ENCODE measurements around the gene STOML2.
"Not testable (repeated sequence)": the region's sequence is repeated elsewhere in the genome, so short reads cannot be mapped to it uniquely, and the experiment has no call there.

Gene STOML2, protein sequence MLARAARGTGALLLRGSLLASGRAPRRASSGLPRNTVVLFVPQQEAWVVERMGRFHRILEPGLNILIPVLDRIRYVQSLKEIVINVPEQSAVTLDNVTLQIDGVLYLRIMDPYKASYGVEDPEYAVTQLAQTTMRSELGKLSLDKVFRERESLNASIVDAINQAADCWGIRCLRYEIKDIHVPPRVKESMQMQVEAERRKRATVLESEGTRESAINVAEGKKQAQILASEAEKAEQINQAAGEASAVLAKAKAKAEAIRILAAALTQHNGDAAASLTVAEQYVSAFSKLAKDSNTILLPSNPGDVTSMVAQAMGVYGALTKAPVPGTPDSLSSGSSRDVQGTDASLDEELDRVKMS

DNA sequence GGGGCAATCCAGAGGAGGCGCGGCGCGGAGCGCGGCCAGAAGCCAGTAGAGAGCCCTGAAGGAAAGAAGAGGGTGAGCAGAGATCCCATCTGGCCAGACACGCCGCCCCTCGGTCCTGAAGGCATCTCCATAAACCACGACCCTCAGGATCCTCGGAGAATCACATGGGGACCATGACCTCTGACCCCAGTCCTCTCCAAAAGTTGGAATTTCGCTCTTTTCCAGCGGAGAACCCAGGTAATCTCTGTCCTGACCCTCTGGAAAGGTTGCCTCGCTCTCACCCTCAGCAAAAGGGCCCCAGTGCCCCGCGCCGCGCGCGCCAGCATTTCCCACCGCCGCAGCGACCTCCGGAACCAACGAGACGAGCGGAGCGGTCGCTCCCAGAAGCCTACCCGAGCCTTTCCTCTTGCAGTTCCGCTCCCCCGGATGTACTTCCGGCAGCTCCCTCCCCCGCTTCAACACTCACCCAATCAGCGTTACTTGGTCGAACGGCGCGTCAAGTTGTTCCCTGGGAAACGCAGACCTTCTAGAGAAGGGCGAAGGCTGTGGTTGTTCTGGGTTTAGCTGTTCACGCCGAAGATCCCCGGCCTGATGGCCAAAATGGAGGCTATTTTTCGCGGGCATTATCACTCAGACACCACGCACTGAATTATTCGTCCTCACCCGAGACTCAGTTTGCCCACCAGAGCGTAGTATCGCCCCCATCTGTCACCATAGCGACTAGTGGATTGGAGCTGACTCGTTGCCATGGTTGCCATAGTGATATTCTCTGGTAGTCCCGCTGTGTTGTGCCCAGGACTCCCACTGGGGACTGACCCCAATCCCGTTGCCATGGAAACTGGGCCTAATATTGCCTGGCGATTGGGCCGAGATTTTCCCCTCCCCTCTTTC, at the start of gene STOML2:
TSS of gene STOML2 (minus strand) at position 363 of the 891 bp plus-strand sequence. CDS start at position 326, 37 bp downstream.
- Histone ChIP-seq H3K36me3 (ENCODE audit: insufficient read depth, low read length) (peaks cover 26% of the 10 kb centered on the region), H3K27me3 (ENCODE audit: insufficient read depth, low read length) (no peaks in the 10 kb centered on the region), H2AFZ (ENCODE audit: low read length) (no peak within 1 kb of the TSS), H3K9ac (ENCODE audit: low read length) (peak within 1 kb of the TSS; percentile 99), H3K4me1 (ENCODE audit: insufficient read depth, low read length, severe bottlenecking) (peaks cover 19% of the 10 kb centered on the region), H3K27ac (ENCODE audit: low read depth, low read length, poor library complexity, severe bottlenecking) (peak within 1 kb of the TSS; percentile 60), H3K9me2 (ENCODE audit: low read depth, low read length) (no peaks in the 10 kb centered on the region), H3F3A (ENCODE audit: insufficient read depth, low read length) (no peaks in the 10 kb centered on the region), H3K9me3 (ENCODE audit: low read length) (no peaks in the 10 kb centered on the region), H3K4me2 (ENCODE audit: low read length) (peak within 1 kb of the TSS; percentile 98), H4K20me1 (ENCODE audit: insufficient read depth, low read length) (no peaks in the 10 kb centered on the region), H3K4me3 (ENCODE audit: low read depth, low read length, poor library complexity, severe bottlenecking) (peak within 1 kb of the TSS; percentile 98), H3K79me2 (ENCODE audit: insufficient read depth, low read length) (peaks cover 8% of the 10 kb centered on the region)
- TF ChIP-seq, protein P1, sequence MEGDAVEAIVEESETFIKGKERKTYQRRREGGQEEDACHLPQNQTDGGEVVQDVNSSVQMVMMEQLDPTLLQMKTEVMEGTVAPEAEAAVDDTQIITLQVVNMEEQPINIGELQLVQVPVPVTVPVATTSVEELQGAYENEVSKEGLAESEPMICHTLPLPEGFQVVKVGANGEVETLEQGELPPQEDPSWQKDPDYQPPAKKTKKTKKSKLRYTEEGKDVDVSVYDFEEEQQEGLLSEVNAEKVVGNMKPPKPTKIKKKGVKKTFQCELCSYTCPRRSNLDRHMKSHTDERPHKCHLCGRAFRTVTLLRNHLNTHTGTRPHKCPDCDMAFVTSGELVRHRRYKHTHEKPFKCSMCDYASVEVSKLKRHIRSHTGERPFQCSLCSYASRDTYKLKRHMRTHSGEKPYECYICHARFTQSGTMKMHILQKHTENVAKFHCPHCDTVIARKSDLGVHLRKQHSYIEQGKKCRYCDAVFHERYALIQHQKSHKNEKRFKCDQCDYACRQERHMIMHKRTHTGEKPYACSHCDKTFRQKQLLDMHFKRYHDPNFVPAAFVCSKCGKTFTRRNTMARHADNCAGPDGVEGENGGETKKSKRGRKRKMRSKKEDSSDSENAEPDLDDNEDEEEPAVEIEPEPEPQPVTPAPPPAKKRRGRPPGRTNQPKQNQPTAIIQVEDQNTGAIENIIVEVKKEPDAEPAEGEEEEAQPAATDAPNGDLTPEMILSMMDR (IDR thresholded peaks at IDR 0.05; ENCODE audit: low read length), result no peak
- TF ChIP-seq EZH2 (IDR thresholded peaks at IDR 0.05; ENCODE audit: borderline replicate concordance, low read length), result no peak

DNA sequence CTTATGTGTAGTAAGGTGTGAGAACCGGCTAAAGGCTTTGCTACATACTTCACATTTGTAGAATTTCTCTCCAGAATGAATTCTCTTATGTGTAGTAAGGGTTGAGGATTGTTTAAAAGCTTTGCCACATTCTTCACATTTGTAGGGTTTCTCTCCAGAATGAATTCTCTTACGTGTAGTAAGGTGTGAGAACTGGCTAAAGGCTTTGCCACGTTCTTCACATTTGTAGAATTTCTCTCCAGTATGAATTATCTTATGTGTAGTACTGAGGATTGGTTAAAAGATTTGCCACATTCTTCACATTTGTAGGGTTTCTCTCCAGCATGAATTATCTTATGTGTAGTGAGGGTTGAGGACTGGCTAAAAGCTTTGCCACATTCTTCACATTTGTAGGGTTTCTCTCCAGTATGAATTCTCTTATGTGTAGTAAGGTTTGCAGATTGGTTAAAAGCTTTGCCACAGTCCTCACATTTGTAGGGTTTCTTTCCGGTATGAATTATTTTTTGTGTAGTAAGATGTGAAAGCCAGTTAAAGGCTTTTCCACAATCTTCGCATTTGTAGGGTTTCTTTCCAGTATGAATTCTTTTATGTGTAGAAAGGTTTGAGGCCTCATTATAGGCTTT, 45.1 kb upstream of the STOML2 start:
- not testable (repeated sequence) for H3K4me3 ChIP-seq (ENCODE audit: low read depth, low read length, poor library complexity, severe bottlenecking); H3K27ac ChIP-seq (ENCODE audit: low read depth, low read length, poor library complexity, severe bottlenecking); H3K27me3 ChIP-seq (ENCODE audit: insufficient read depth, low read length)

DNA sequence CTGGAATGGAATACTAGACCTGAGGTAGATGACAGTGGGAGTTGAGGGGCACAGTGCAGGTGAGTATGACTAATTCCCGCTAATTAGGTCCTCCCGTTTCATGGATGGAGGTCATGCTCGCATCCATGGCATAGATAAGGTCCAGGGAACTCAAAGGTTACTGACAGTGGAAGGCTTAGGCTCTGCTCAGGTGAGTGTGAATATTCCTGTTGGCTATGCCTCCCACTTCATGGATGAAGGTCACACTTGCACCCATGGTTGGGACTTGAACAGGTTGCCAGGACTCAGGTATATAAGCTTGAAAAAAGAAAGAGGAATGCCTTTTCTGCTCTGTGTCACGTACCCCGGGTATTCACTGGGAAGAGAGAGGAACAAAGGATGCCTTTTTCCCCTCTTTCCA, 39.1 kb upstream of the STOML2 start:
- H3K79me2 ChIP-seq (ENCODE audit: insufficient read depth, low read length), result no peaks in the 10 kb centered on the region
- H3K9ac ChIP-seq (ENCODE audit: low read length), result no peak overlapping the region
- H3F3A ChIP-seq (ENCODE audit: insufficient read depth, low read length), result no peaks in the 10 kb centered on the region
- H3K27me3 ChIP-seq (ENCODE audit: insufficient read depth, low read length), result no peaks in the 10 kb centered on the region; the same call in 1 of the 2 replicates
- no peaks in the 10 kb centered on the region for H3K9me2 ChIP-seq (ENCODE audit: low read depth, low read length)
- no peaks in the 10 kb centered on the region for H3K4me1 ChIP-seq (ENCODE audit: insufficient read depth, low read length, severe bottlenecking)
- H3K36me3 ChIP-seq (ENCODE audit: insufficient read depth, low read length), result no peaks in the 10 kb centered on the region
- 0 out of 2 replicates have a peak, but pooled peaks cover 5% of the 10 kb centered on the region for H3K9me3 ChIP-seq (ENCODE audit: low read length)
- no peaks in the 10 kb centered on the region for H4K20me1 ChIP-seq (ENCODE audit: insufficient read depth, low read length)
- H3K4me2 ChIP-seq (ENCODE audit: low read length), result no peak overlapping the region
- TF ChIP-seq, protein P1 (IDR thresholded peaks at IDR 0.05; ENCODE audit: low read length), result no peak
- TF ChIP-seq EZH2 (IDR thresholded peaks at IDR 0.05; ENCODE audit: borderline replicate concordance, low read length), result no peak
- no peak overlapping the region for H2AFZ ChIP-seq (ENCODE audit: low read length)
- H3K4me3 ChIP-seq (ENCODE audit: low read depth, low read length, poor library complexity, severe bottlenecking), result no peak overlapping the region
- no peak overlapping the region for H3K27ac ChIP-seq (ENCODE audit: low read depth, low read length, poor library complexity, severe bottlenecking)

More for the DNA sequence above, 45.1 kb upstream of the STOML2 start:
- H3K9me2 ChIP-seq (ENCODE audit: low read depth, low read length); H3K9me3 ChIP-seq (ENCODE audit: low read length); H3K4me1 ChIP-seq (ENCODE audit: insufficient read depth, low read length, severe bottlenecking); H3K36me3 ChIP-seq (ENCODE audit: insufficient read depth, low read length); H3K4me2 ChIP-seq (ENCODE audit: low read length); H3K9ac ChIP-seq (ENCODE audit: low read length); H3F3A ChIP-seq (ENCODE audit: insufficient read depth, low read length); H2AFZ ChIP-seq (ENCODE audit: low read length); H4K20me1 ChIP-seq (ENCODE audit: insufficient read depth, low read length); H3K79me2 ChIP-seq (ENCODE audit: insufficient read depth, low read length): not testable (repeated sequence)
